GM10266 (cell line): ENCODE data around the gene IL1RAPL1.

Experiments
- DNase-seq: peaks from one replicate; pipeline ENCODE4 v3.0.0; 2012; ENCODE audit errors: extremely low spot score
- TF ChIP-seq, protein P1 (sequence below): IDR thresholded peaks from 2 replicates; pipeline ENCODE4 v1.5.1; 2012; ENCODE audit warnings: mild to moderate bottlenecking, low read depth; ENCODE audit not compliant: control insufficient read depth, insufficient read depth; ENCODE audit errors: missing control alignments

Gene IL1RAPL1

DNA sequence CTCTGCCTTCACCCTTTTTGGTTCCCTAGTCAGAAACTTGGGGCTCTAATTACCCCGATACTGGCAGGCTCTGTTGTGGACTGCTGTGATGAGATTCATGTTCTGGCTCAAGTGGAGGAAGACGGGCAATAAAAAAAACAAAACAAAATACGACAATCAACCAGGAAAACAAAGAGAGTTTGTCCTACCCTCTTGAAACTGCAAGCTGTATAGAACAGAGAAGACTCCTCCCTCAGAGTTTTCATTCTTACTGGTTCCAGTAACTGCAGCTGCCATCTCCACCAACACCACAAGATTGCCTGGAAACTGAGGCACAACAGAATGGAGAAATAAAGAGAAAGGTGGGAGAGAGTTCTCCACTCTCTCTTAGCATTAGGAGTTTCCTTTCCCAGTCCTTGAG lies 11.1 kb upstream of the IL1RAPL1 start:
- TF ChIP-seq, protein P1, sequence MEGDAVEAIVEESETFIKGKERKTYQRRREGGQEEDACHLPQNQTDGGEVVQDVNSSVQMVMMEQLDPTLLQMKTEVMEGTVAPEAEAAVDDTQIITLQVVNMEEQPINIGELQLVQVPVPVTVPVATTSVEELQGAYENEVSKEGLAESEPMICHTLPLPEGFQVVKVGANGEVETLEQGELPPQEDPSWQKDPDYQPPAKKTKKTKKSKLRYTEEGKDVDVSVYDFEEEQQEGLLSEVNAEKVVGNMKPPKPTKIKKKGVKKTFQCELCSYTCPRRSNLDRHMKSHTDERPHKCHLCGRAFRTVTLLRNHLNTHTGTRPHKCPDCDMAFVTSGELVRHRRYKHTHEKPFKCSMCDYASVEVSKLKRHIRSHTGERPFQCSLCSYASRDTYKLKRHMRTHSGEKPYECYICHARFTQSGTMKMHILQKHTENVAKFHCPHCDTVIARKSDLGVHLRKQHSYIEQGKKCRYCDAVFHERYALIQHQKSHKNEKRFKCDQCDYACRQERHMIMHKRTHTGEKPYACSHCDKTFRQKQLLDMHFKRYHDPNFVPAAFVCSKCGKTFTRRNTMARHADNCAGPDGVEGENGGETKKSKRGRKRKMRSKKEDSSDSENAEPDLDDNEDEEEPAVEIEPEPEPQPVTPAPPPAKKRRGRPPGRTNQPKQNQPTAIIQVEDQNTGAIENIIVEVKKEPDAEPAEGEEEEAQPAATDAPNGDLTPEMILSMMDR, result no peak
- DNase-seq, result no peak

DNA sequence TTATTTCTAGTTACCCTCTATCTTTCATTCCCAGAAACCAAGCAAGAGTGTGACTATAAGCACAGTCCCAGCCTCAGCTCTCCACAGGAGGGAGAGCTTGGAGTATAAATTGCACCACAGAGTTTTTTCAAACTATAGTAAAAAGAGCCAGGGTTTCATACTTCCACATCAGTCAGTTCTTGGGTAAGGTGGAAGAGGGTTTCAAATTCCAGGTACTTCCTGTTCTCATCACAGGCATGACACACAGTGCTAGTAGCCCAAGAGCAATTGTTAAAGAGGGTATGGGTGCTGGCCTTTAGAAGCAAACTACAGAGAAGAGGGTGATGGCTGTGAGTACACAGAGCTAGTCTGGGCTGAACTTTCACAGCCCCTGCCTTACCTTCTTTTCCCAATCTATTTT lies 5.7 kb upstream of the IL1RAPL1 start:
- DNase-seq, result no peak
- TF ChIP-seq, protein P1, result no peak

GRCh38 chrX:28582511-28582910 lies 4.7 kb upstream of the IL1RAPL1 start:
- no peak for DNase-seq
- TF ChIP-seq, protein P1, result no peak

- no peak for DNase-seq
- TF ChIP-seq, protein P1, result no peak
Measured at GRCh38 chrX:28584025-28584424, 3.2 kb upstream of the IL1RAPL1 start.

- TF ChIP-seq, protein P1, result no peak
- no peak for DNase-seq
Measured at GRCh38 chrX:28585767-28586166, 1.5 kb upstream of the IL1RAPL1 start.

- no peak for DNase-seq
- TF ChIP-seq, protein P1, result no peak
Measured at GRCh38 chrX:28586286-28586685, 960 bp upstream of the IL1RAPL1 start.

GRCh38 chrX:28589046-28589445 lies 1.8 kb downstream of the IL1RAPL1 start:
- TF ChIP-seq, protein P1, result no peak
- DNase-seq, result no peak
